Measurements from ENCODE around the gene RIN1. TPM values are rescaled to one million over a fixed set of nuclear protein-coding genes. Genes with fewer than 3 reads are reported as not detected.

The RIN1 gene
- total and polyA plus RNA-seq, 2 of the 13 experiments (the other 11 are each of a cell fraction or from before 2014, with no cell fraction given) = 2.4 to 4.1 TPM

- TF ChIP-seq CEBPG (CRISPR knock-in tag; IDR thresholded peaks at IDR 0.05) (peak; percentile 95), SMC3 (IDR thresholded peaks at IDR 0.05; ENCODE audit: low read length) (peak; percentile 28; the same call in 1 of the 2 replicates), ZHX2 (IDR thresholded peaks at IDR 0.05; ENCODE audit: low read depth) (0 out of 2 replicates have a peak, but pooled peaks have one; percentile 29), ZHX2 (CRISPR knock-in tag; IDR thresholded peaks at IDR 0.05; ENCODE audit: borderline replicate concordance) (no peak), RAD21 (CRISPR knock-in tag; IDR thresholded peaks at IDR 0.05) (peak; percentile 6; the same call in 1 of the 2 replicates), ZNF547 (CRISPR knock-in tag; IDR thresholded peaks at IDR 0.05) (no peak), TAF15 (IDR thresholded peaks at IDR 0.05; ENCODE audit: low read depth, low read length, poor library complexity, severe bottlenecking) (no peak), ATF4 (CRISPR knock-in tag; IDR thresholded peaks at IDR 0.05) (peak in 1 of 2 experiments; percentile 82; a peak in 2 of 4 replicates), SRF (IDR thresholded peaks at IDR 0.05; ENCODE audit: low read depth, low read length) (peak; percentile 47; the same call in 1 of the 2 replicates), RXRB (CRISPR knock-in tag; IDR thresholded peaks at IDR 0.05; ENCODE audit: borderline replicate concordance) (0 out of 2 replicates have a peak, but pooled peaks have one; percentile 11), EP300 (IDR thresholded peaks at IDR 0.05; ENCODE audit: low read depth in 2 of 2, low read length in 2 of 2) (peak in 1 of 2 experiments; percentile 18; a peak in 1 of 4 replicates), EP300 (CRISPR knock-in tag; IDR thresholded peaks at IDR 0.05; ENCODE audit: borderline replicate concordance) (no peak), TEAD2 (CRISPR knock-in tag; IDR thresholded peaks at IDR 0.05) (no peak), HNF4A (CRISPR knock-in tag; IDR thresholded peaks at IDR 0.05) (peak; percentile 62), ZGPAT (CRISPR knock-in tag; IDR thresholded peaks at IDR 0.05) (0 out of 2 replicates have a peak, but pooled peaks have one; percentile 30), KLF9 (CRISPR knock-in tag; IDR thresholded peaks at IDR 0.05; ENCODE audit: low read depth) (no peak), ZNF275 (CRISPR knock-in tag; IDR thresholded peaks at IDR 0.05; ENCODE audit: borderline replicate concordance) (0 out of 2 replicates have a peak, but pooled peaks have one; percentile 48), SALL1 (CRISPR knock-in tag; IDR thresholded peaks at IDR 0.05) (peak; percentile 41)
These were observed 18.3 kb downstream of the RIN1 start (continued) for GRCh38 chr11:66317723-66318599.

Data from HepG2 (cell line).